Measurements from ENCODE around the gene NPHS2.

- TF ChIP-seq CTCF (IDR thresholded peaks at IDR 0.05) (no peak), POLR2AphosphoS5 (IDR thresholded peaks at IDR 0.05) (no peak), POLR2A (IDR thresholded peaks at IDR 0.05) (no peak)
Observed at GRCh38 chr1:179516976-179517705, 58.6 kb downstream of the NPHS2 start.

All from stomach (tissue), 4 donors.